ENCODE data around the gene C19orf25.

Gene C19orf25

DNA sequence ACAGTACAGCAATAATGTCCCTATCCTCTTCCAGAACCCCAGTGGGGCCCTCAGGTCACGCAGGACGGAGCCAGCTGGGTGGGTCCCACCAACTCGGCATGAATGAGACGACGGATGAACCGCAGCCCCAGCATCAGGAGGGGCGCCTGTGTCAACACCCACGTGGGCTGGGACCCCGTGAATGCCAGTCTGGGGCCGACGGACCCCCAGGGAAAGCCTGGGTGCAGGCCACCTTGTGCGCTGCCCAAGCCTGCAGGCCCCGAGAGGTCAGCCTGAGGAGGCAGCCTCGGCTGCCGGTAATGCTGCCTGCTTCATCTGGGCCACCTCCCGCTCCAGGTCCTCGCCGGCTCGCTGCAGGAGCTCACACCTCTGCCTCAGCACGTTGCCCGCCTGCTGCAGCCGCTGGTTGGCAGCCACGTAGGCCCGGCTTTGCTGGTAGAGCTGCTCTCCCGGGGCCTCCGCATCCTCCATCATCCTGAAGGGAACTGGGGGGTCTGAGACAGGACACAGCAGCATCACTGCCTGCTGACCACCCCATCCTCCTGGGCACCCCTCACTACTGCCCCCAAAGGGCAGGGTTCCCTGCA lies 4.2 kb downstream of the C19orf25 start:
- no peak for DNase-seq

DNA sequence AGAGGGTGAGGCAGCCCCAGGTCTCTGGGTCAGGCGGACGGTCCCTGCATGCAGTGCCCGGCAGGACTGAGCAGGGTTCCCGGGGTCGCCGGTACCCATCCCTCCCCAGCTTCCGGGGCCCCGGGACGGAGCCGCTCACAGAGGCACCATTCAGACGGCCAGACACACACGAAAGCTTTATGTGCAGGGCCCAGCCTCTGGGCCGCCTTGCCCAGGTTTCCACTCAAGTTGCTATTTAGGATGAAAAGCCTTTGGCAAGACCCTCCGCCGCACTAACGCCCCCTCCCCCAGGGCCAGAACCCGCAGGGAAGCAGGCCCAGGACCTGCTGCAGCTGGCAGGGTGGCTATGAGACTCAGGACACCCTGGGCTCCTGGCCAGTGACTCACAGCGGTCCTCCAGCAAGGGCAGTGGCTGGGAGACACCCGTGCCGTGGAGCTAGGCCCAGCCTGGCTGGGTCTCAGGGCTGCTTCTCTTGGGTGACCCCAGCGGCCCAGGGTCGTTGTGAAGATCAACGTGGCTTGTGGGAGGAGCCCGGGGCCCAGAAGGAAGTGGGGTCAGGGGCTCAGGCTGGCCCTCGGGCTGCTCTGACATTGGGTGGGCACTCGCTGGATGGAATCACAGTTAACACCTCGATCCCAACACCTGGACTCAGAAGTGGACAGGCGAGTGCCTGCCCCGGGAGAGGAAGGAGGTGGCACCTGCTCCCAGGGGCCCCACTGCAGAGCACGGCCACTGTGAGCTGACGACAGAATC lies 4.8 kb downstream of the C19orf25 start:
- no peak for DNase-seq

GRCh38 chr19:1473085-1473851 lies 5.7 kb downstream of the C19orf25 start:
- no peak for DNase-seq

- DNase-seq, result no peak
Measured at GRCh38 chr19:1472231-1473084, 6.6 kb downstream of the C19orf25 start.

- DNase-seq, result peak in 1 of 2 donors; percentile 23
Measured at GRCh38 chr19:1471515-1472160, 7.4 kb downstream of the C19orf25 start.

DNA sequence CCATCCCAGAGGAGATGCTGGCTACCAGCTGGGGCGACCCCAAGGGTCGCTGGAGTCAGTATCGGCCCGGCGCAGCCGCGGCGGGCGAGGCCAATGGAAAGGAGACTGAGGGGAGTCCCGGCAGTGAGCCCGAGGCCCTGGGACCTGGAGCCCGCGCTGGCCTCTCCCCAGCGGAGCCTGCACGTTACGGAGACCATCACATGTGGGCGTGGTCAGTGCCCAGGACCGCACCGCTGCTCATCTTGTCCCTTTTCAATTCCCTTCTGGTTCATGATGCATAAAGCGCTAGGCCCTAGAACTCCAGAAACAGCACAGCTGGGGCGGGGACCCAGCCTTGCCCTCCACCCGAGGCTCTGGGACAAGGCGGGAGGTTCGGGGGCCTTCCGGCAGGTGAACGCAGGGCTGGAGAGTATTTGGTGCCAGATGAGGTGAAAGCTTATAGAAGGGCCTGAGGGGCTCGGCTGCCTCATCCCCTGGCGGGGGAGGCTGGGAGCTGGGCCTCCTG lies 8.0 kb downstream of the C19orf25 start:
- DNase-seq, result no peak

GRCh38 chr19:1470305-1471009 lies 8.6 kb downstream of the C19orf25 start:
- DNase-seq, result peak; percentile 64 to 79

DNA sequence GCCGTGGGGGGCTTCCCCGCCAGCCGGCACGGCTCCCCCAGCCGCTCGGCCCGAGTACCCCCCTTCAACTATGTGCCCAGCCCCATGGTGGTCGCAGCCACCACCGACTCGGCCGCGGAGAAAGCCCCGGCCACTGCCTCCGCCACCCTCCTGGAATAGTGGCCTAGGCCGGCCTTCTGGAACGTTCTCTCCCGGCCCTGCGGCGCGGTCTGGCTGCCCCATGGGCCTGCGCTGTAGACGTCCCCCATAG lies 9.0 kb downstream of the C19orf25 start:
- no peak for DNase-seq

- no peak for DNase-seq
Measured at GRCh38 chr19:1469255-1470054, 9.6 kb downstream of the C19orf25 start.

- DNase-seq, result peak in 1 of 2 donors; percentile 34
Measured at GRCh38 chr19:1468821-1469254, 10.2 kb downstream of the C19orf25 start.

- no peak for DNase-seq
Measured at GRCh38 chr19:1468274-1468820, 10.7 kb downstream of the C19orf25 start.

GRCh38 chr19:1467490-1468273 lies 11.3 kb downstream of the C19orf25 start:
- no peak for DNase-seq

GRCh38 chr19:1467215-1467489 lies 11.9 kb downstream of the C19orf25 start:
- DNase-seq, result no peak

DNA sequence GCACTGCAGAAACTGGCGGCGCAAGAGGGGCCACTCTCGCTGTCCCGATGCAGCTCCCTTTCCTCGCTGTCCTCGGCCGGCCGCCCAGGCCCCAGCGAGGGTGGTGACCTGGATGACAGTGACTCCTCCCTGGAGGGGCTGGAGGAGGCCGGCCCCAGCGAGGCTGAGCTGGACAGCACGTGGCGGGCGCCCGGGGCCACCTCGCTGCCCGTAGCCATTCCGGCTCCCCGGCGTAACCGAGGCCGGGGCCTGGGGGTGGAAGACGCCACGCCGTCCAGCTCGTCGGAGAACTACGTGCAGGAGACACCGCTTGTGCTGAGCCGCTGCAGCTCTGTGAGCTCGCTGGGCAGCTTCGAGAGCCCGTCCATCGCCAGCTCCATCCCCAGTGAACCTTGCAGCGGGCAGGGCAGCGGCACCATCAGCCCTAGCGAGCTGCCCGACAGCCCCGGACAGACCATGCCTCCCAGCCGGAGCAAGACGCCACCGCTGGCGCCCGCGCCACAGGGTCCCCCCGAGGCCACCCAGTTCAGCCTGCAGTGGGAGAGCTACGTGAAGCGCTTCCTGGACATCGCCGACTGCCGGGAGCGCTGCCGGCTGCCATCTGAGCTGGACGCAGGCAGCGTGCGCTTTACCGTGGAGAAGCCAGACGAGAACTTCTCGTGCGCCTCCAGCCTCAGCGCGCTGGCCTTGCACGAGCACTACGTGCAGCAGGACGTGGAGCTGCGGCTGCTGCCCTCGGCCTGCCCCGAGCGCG lies 12.4 kb downstream of the C19orf25 start:
- DNase-seq, result no peak

GRCh38 chr19:1466018-1466460 lies 13.0 kb downstream of the C19orf25 start:
- DNase-seq, result no peak

- peak; percentile 30 to 39 for DNase-seq
Measured at GRCh38 chr19:1465191-1466016, 13.6 kb downstream of the C19orf25 start.

- no peak for DNase-seq
Measured at GRCh38 chr19:1461862-1462261, 17.2 kb downstream of the C19orf25 start.

Measured in CD4-positive, alpha-beta T cell treated with Interleukin-4 for 1 hour (primary cell).